ENCODE data around the gene SLF2. TPM values are rescaled to one million over a fixed set of nuclear protein-coding genes. Genes with fewer than 3 reads are reported as not detected.
A peak's percentile ranks its signal among the peaks of the same experiment; 100 is the strongest.

Gene SLF2
- total and polyA plus RNA-seq, 10 donors = 11.5 to 90.9 (median 46.8) TPM

GRCh38 chr10:100986952-100987684 is 74.4 kb downstream of the SLF2 start, which contains the start of the genes MRPL43 and TWNK:
TSS of gene MRPL43 (minus strand) at chr10:100987497. CDS start at chr10:100987443, 54 bp downstream.
TSS of gene TWNK (plus strand) at chr10:100987543. CDS start at chr10:100988211, 668 bp downstream.
- Histone ChIP-seq H3K36me3 (peaks cover 0 to 77% (median 28%) of the 10 kb centered on the region in 6 donors), H3K4me3 (peak within 1 kb of the TSS; percentile 74 to 99 (median 94)), H3K27ac (peak within 1 kb of the TSS; percentile 65 to 89 (median 79)), H3K4me1 (peaks cover 12 to 55% (median 39%) of the 10 kb centered on the region in 6 donors), H3K9me3 (no peaks in the 10 kb centered on the region), H3K27me3 (replicated peaks in 1 of 7) (no peaks in the 10 kb centered on the region)
- intact Hi-C loops (cut with DNase I; ENCODE audit: low total_unique reads) = no loop called here
- DNase-seq = peak; percentile 95
- 1 to 4% (median 1%) methylated on average over 23 to 75 of the region's 75 CpGs for WGBS, 5 donors
- TF ChIP-seq POLR2AphosphoS5 (IDR thresholded peaks at IDR 0.05) = peak; percentile 92 to 93 (median 93)
- TF ChIP-seq POLR2A (IDR thresholded peaks at IDR 0.05) = no peak

- H3K27me3 ChIP-seq (replicated peaks in 1 of 7) = no peaks in the 10 kb centered on the region
- H3K27ac ChIP-seq = peak overlapping the region in 7 of 8 donors; percentile 73 to 89 (median 80)
- H3K36me3 ChIP-seq = peaks cover 0 to 77% (median 32%) of the 10 kb centered on the region in 6 donors
- no peaks in the 10 kb centered on the region for H3K9me3 ChIP-seq
- TF ChIP-seq POLR2AphosphoS5 (IDR thresholded peaks at IDR 0.05) = no peak
- TF ChIP-seq POLR2A (IDR thresholded peaks at IDR 0.05) = no peak
- no peak for TF ChIP-seq CTCF (IDR thresholded peaks at IDR 0.05 in 8 of 11, conservative IDR thresholded peaks at IDR 0.05 in 3 of 11)
- no peak for DNase-seq
- H3K4me3 ChIP-seq = peak overlapping the region; percentile 74 to 99 (median 94)
- intact Hi-C loops (cut with DNase I; ENCODE audit: low total_unique reads) = no loop called here
- H3K4me1 ChIP-seq = peaks cover 12 to 55% (median 39%) of the 10 kb centered on the region in 6 donors
- WGBS, 5 donors = 2 to 3% (median 2%) methylated on average over 15 of the region's 15 CpGs
Measured at GRCh38 chr10:100987685-100988049, 74.9 kb downstream of the SLF2 start.

GRCh38 chr10:100988166-100988565 is 75.4 kb downstream of the SLF2 start:
- no peak overlapping the region for H3K27ac ChIP-seq
- no peaks in the 10 kb centered on the region for H3K9me3 ChIP-seq
- H3K4me1 ChIP-seq = peaks cover 12 to 55% (median 39%) of the 10 kb centered on the region in 6 donors
- no peaks in the 10 kb centered on the region for H3K27me3 ChIP-seq (replicated peaks in 1 of 7)
- peak; percentile 74 for DNase-seq
- TF ChIP-seq POLR2AphosphoS5 (IDR thresholded peaks at IDR 0.05) = no peak
- TF ChIP-seq POLR2A (IDR thresholded peaks at IDR 0.05) = no peak
- intact Hi-C loops (cut with DNase I; ENCODE audit: low total_unique reads) = no loop called here
- peaks cover 0 to 77% (median 35%) of the 10 kb centered on the region in 6 donors for H3K36me3 ChIP-seq
- 66 to 82% (median 73%) methylated on average over 5 to 10 of the region's 10 CpGs for WGBS, 5 donors
- peak overlapping the region; percentile 74 to 99 (median 94) for H3K4me3 ChIP-seq

- Histone ChIP-seq H3K4me3 (peak overlapping the region in 1 of 8 donors; percentile 74), H3K27me3 (replicated peaks in 1 of 7) (no peaks in the 10 kb centered on the region), H3K9me3 (no peaks in the 10 kb centered on the region), H3K27ac (no peak overlapping the region), H3K4me1 (peaks cover 12 to 55% (median 39%) of the 10 kb centered on the region in 6 donors), H3K36me3 (peaks cover 0 to 77% (median 34%) of the 10 kb centered on the region in 6 donors)
- peak; percentile 58 for DNase-seq
- TF ChIP-seq POLR2AphosphoS5 (IDR thresholded peaks at IDR 0.05) = no peak
- no peak for TF ChIP-seq POLR2A (IDR thresholded peaks at IDR 0.05)
- TF ChIP-seq CTCF (IDR thresholded peaks at IDR 0.05 in 8 of 11, conservative IDR thresholded peaks at IDR 0.05 in 3 of 11) = no peak
- 93 to 98% (median 94%) methylated on average over 21 of the region's 21 CpGs for WGBS, 5 donors
- intact Hi-C loops (cut with DNase I; ENCODE audit: low total_unique reads) = no loop called here
Measured at GRCh38 chr10:100989088-100989487, 76.3 kb downstream of the SLF2 start.
